H9 (cell line): ENCODE data around the gene NSD1. TPM values are rescaled to one million over a fixed set of nuclear protein-coding genes. Genes with fewer than 3 reads are reported as not detected.

Experiments used
- DNase-seq: peaks from one replicate; pipeline ENCODE4 v3.0.0-alpha.2; 2017
- H2AFZ ChIP-seq: one replicate; pipeline ENCODE4 v1.6.1; 2013; ENCODE audit warnings: mild to moderate bottlenecking, low read length, control low read depth, moderate library complexity
- H2AK5ac ChIP-seq: 2 replicates; pipeline ENCODE4 v1.6.1; 2013; ENCODE audit warnings: low read length, control low read depth, mixed read lengths; ENCODE audit not compliant: insufficient read length
- H2BK120ac ChIP-seq: one replicate; pipeline ENCODE4 v1.6.1; 2013; ENCODE audit warnings: low read depth, mild to moderate bottlenecking, low read length, control low read depth, inconsistent platforms; ENCODE audit not compliant: poor library complexity, severe bottlenecking
- H2BK12ac ChIP-seq: 2 replicates; pipeline ENCODE4 v1.6.1; 2013; ENCODE audit warnings: low read length, control low read depth, mixed read lengths, low read depth; ENCODE audit not compliant: insufficient read length
- H2BK15ac ChIP-seq: 2 replicates; pipeline ENCODE4 v1.6.1; 2013; ENCODE audit warnings: low read depth, low read length, control low read depth
- H2BK20ac ChIP-seq: one replicate; pipeline ENCODE4 v1.6.1; 2013; ENCODE audit warnings: low read depth, mild to moderate bottlenecking, low read length, control low read depth, inconsistent platforms; ENCODE audit not compliant: poor library complexity, severe bottlenecking
- H2BK5ac ChIP-seq: 2 replicates; pipeline ENCODE4 v1.6.1; 2013; ENCODE audit warnings: low read length, control low read depth, mixed read lengths; ENCODE audit not compliant: insufficient read length
- H3K14ac ChIP-seq: 2 replicates; pipeline ENCODE4 v1.6.1; 2013; ENCODE audit warnings: low read length, control low read depth; ENCODE audit not compliant: insufficient read depth
- H3K18ac ChIP-seq: 2 replicates; pipeline ENCODE4 v1.6.1; 2013; ENCODE audit warnings: low read depth, mild to moderate bottlenecking, mixed read lengths, low read length, control low read depth; ENCODE audit not compliant: insufficient read length
- H3K23ac ChIP-seq: 2 replicates; pipeline ENCODE4 v1.6.1; 2013; ENCODE audit warnings: low read length, control low read depth, mixed read lengths, low read depth; ENCODE audit not compliant: insufficient read length
- H3K23me2 ChIP-seq: 2 replicates; pipeline ENCODE4 v1.6.1; 2013; ENCODE audit warnings: low read depth, mild to moderate bottlenecking, mixed read lengths, low read length, control low read depth; ENCODE audit not compliant: insufficient read length, poor library complexity, severe bottlenecking
- H3K27ac ChIP-seq: 2 replicates; pipeline ENCODE4 v1.5.1; 2013; ENCODE audit warnings: low read length, control low read depth, mixed read lengths, low read depth; ENCODE audit not compliant: insufficient read length
- H3K27me3 ChIP-seq: 2 replicates; pipeline ENCODE4 v1.6.1; 2013; ENCODE audit warnings: low read length, control low read depth, inconsistent platforms; ENCODE audit not compliant: insufficient read depth
- H3K4ac ChIP-seq: 2 replicates; pipeline ENCODE4 v1.6.1; 2013; ENCODE audit warnings: low read depth, mild to moderate bottlenecking, control low read depth, inconsistent platforms, low read length, moderate library complexity
- H3K4me1 ChIP-seq: 2 replicates; pipeline ENCODE4 v1.6.1; 2013; ENCODE audit warnings: low read length, control low read depth, inconsistent platforms; ENCODE audit not compliant: insufficient read depth
- H3K4me2 ChIP-seq: 2 replicates; pipeline ENCODE4 v1.6.1; 2013; ENCODE audit warnings: low read length, control low read depth, mixed read lengths; ENCODE audit not compliant: insufficient read length, insufficient read depth
- H3K56ac ChIP-seq: 2 replicates; pipeline ENCODE4 v1.6.1; 2013; ENCODE audit warnings: low read depth, mild to moderate bottlenecking, mixed read lengths, low read length, control low read depth; ENCODE audit not compliant: insufficient read length
- H3K79me1 ChIP-seq: 2 replicates; pipeline ENCODE4 v1.6.1; 2013; ENCODE audit warnings: low read depth, mild to moderate bottlenecking, moderate library complexity, low read length, control low read depth, inconsistent platforms; ENCODE audit not compliant: insufficient read depth, poor library complexity, severe bottlenecking
- H3K79me2 ChIP-seq: 2 replicates; pipeline ENCODE4 v1.6.1; 2013; ENCODE audit warnings: low read length, control low read depth, inconsistent platforms; ENCODE audit not compliant: insufficient read depth
- H3K9ac ChIP-seq: 2 replicates; pipeline ENCODE4 v1.6.1; 2013; ENCODE audit warnings: low read length, control low read depth, mixed read lengths; ENCODE audit not compliant: insufficient read length; ENCODE audit errors: extremely low read depth
- H3K9me3 ChIP-seq: one replicate; pipeline ENCODE4 v1.6.1; 2013; ENCODE audit warnings: low read depth, low read length, inconsistent platforms; ENCODE audit not compliant: control insufficient read depth
- H3T11ph ChIP-seq: one replicate; pipeline ENCODE4 v1.6.1; 2013; ENCODE audit warnings: mild to moderate bottlenecking, low read length, control low read depth, inconsistent platforms
- H4K20me1 ChIP-seq: one replicate; pipeline ENCODE4 v1.6.1; 2013; ENCODE audit not compliant: control insufficient read depth, insufficient read length, insufficient read depth
- H4K5ac ChIP-seq: 2 replicates; pipeline ENCODE4 v1.6.1; 2013; ENCODE audit warnings: low read depth, mild to moderate bottlenecking, mixed read lengths, low read length, control low read depth; ENCODE audit not compliant: insufficient read length
- H4K8ac ChIP-seq: replicated peaks from 2 replicates; pipeline ENCODE4 v1.6.1; 2013; ENCODE audit warnings: low read length, control low read depth, mixed read lengths, low read depth; ENCODE audit not compliant: insufficient read length
- H4K91ac ChIP-seq: 2 replicates; pipeline ENCODE4 v1.6.1; 2013; ENCODE audit warnings: low read depth, mild to moderate bottlenecking, moderate library complexity, mixed read lengths, low read length, control low read depth; ENCODE audit not compliant: insufficient read length
- H3K27ac Mint-ChIP-seq, 3 experiments: 2 replicates in 2 of 3; 3 replicates in 1 of 3; pipeline ENCODE4 v1.8.0; 2020 to 2021; ENCODE audit warnings: mixed read lengths in 3 of 3, mild to moderate bottlenecking in 1 of 3, moderate library complexity in 1 of 3
- H3K27me3 Mint-ChIP-seq: 2 replicates; pipeline ENCODE4 v1.8.0; 2021; ENCODE audit warnings: low read depth, mild to moderate bottlenecking, moderate library complexity, mixed read lengths
- H3K36me3 Mint-ChIP-seq, 3 experiments: 2 replicates in 2 of 3; 3 replicates in 1 of 3; pipeline ENCODE4 v1.8.0; 2020 to 2021; ENCODE audit warnings: low read depth in 3 of 3, mixed read lengths in 3 of 3; ENCODE audit not compliant: insufficient read depth in 1 of 3
- H3K4me1 Mint-ChIP-seq, 2 experiments: 2 replicates each; pipeline ENCODE4 v1.8.0; 2020; ENCODE audit warnings: mixed read lengths in 2 of 2
- H3K4me3 Mint-ChIP-seq, 2 experiments: 2 replicates in 1 of 2; 3 replicates in 1 of 2; pipeline ENCODE4 v1.8.0; 2020 to 2021; ENCODE audit warnings: mild to moderate bottlenecking in 2 of 2, mixed read lengths in 2 of 2, moderate library complexity in 1 of 2
- H3K9me3 Mint-ChIP-seq, 2 experiments: 2 replicates in 1 of 2; 3 replicates in 1 of 2; pipeline ENCODE4 v1.8.0; 2020; ENCODE audit warnings: mild to moderate bottlenecking in 2 of 2, mixed read lengths in 2 of 2, moderate library complexity in 1 of 2
- CTCF ChIP-seq: fragments of 200-600 bp; sonication (generic); conservative IDR thresholded peaks from 3 replicates; pipeline ENCODE4 v1.8.0; 2021; ENCODE audit warnings: antibody characterized with exemption, mild to moderate bottlenecking
- WGBS: extraction: QIAGEN DNeasy Blood & Tissue Kit; methylation state at CpG from one replicate; pipeline ENCODE4 v1.1.7; 2013; ENCODE audit warnings: missing lambda C conversion rate, low lambda C conversion rate, mixed read lengths; ENCODE audit not compliant: insufficient read length; ENCODE audit errors: extremely low coverage; 5-methylcytosine and 5-hydroxymethylcytosine counted together
- total RNA-seq: library from RNA; stranded (reverse); gene quantifications from 2 replicates; pipeline ENCODE4 v1.2.1, GENCODE V29; 2021

Gene NSD1
- total RNA-seq, 1 experiment from 2014 or later = 213 TPM

DNA sequence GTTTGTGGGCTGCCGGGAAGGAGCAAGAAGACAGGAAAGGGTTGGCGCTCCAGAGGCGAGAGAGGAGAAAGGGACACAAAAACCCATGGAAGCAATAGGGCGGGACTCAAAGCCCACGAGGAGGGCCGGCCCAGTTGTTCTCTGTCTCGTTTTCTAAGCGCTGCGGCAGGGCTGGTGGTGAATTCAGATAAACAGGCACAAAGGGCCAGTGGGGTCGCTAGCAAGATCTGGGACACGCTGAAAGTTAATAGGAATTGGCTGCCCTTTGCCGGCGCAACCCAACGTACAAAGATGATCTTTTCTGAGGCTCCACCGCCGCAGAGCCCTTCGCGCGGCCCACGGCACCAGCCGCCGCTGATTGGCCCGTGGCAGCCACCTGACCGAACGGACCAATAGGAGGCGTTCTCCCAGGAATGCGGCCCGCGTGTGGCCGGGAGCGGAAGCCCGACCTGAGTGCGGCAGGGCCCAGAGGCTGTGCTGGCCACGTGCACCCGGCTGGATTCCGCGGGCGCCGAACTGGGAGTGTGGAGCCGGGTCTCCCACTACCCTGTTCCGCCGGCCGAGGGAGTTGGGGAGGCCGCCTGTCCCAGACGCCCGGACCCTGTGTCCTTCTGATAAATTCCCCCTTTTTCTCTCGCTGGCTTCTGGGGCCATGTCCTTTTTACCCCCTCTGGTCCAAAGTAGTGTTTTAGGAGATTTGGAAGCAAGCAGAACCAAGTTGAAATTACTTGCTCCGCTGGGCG lies 16.8 kb upstream of the NSD1 start:
- Histone ChIP-seq H3K9me3 (no peaks in the 10 kb centered on the region), H3K14ac (peak overlapping the region; percentile 9; the same call in 1 of the 2 replicates), H3K79me1 (no peaks in the 10 kb centered on the region), H2AFZ (no peak overlapping the region), H3K56ac (no peak overlapping the region), H3K4me2 (no peak overlapping the region), H3K23ac (no peak overlapping the region), H3K4ac (no peak overlapping the region), H4K8ac (no peak overlapping the region), H2BK12ac (no peak overlapping the region), H3K27me3 (no peaks in the 10 kb centered on the region), H3K18ac (peak overlapping the region; percentile 43), H3K4me1 (no peaks in the 10 kb centered on the region), H2BK120ac (no peak overlapping the region), H2BK20ac (no peak overlapping the region), H4K20me1 (no peaks in the 10 kb centered on the region), H2AK5ac (no peak overlapping the region), H2BK15ac (no peak overlapping the region), H3K27ac (no peak overlapping the region), H3K23me2 (no peaks in the 10 kb centered on the region), H3K79me2 (no peaks in the 10 kb centered on the region), H4K5ac (no peak overlapping the region), H4K91ac (no peak overlapping the region), H2BK5ac (no peak overlapping the region), H3T11ph (no peak overlapping the region), H3K9ac (no peak overlapping the region)
- Mint-ChIP-seq H3K9me3 (no peaks in the 10 kb centered on the region), H3K27me3 (peaks cover 5% of the 10 kb centered on the region; the same call in 1 of the 2 replicates), H3K36me3 (peaks cover 0 to 2% (median 0%) of the 10 kb centered on the region in 3 experiments; a peak in 1 of 7 replicates), H3K27ac (peak overlapping the region in 2 of 3 experiments; percentile 15 to 78; a peak in 2 of 7 replicates), H3K4me1 (peaks cover 10 to 12% of the 10 kb centered on the region in 2 experiments), H3K4me3 (no peak overlapping the region)
- TF ChIP-seq CTCF = no peak
- WGBS = no CpG with 5 or more reads among the region's 49 CpGs
- DNase-seq = peak; percentile 92
